Stimulated activated CD4-positive, alpha-beta T cell treated with anti-CD3 and anti-CD28 coated beads, TNF-alpha, amount 100 ng/mL, for 1 hour (primary cell): ENCODE data around the gene ARHGEF16.

Source experiments
- DNase-seq, 3 donors: peaks; one replicate each; pipeline ENCODE4 v3.0.0-alpha.2; 2020; ENCODE audit warnings: low read depth in 3 of 3, low spot score in 1 of 3

The ARHGEF16 gene

DNA sequence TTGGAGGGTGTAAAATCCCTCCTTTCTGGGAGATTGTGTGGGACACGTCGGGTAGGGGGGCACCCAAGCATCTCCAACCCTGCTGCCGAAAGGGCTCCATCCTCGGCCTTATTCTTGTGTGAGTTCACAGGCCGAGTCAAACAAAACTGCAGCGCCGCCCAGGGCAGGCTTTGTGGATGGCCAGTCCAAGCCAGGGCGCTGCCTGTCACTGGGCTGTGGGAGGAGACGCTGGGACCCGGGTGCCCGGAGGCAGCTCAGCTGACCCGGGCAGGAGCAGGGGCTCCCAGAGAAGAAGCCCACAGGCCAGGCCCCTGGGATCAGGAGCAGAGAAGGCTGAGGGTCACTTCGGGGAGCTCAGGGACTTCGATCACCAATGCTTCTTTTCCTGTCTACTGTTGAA is 31.8 kb upstream of the ARHGEF16 start:
- no peak for DNase-seq

DNA sequence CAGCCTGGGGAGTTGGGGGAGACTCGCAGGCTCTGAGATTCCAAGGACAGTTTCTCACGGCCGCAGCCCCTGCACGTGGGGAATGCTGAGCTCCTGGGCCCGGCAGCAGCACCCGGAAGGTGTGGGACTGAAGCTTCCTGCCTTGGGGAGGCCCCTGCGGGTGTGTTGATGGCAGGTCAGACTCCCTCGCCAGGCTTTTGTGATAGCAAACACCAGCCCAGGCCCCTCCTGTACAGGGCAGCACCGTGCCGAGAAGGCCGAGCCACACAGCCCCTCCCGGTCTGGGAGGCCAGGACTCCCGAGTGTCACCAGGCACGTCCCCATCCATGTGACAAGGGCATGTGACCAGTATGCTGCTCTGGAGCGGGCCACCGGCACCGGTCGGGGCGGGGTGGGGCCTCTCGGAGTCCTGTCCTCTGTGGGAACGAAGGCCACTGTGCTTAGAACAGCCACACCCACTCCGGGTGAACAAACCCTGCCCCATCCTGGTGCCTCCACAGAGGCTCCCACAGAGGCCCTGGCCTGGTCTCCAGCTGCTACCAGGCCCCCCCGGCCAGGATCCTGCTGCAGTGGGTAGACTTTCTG is 31.1 kb upstream of the ARHGEF16 start:
- DNase-seq = no peak

DNA sequence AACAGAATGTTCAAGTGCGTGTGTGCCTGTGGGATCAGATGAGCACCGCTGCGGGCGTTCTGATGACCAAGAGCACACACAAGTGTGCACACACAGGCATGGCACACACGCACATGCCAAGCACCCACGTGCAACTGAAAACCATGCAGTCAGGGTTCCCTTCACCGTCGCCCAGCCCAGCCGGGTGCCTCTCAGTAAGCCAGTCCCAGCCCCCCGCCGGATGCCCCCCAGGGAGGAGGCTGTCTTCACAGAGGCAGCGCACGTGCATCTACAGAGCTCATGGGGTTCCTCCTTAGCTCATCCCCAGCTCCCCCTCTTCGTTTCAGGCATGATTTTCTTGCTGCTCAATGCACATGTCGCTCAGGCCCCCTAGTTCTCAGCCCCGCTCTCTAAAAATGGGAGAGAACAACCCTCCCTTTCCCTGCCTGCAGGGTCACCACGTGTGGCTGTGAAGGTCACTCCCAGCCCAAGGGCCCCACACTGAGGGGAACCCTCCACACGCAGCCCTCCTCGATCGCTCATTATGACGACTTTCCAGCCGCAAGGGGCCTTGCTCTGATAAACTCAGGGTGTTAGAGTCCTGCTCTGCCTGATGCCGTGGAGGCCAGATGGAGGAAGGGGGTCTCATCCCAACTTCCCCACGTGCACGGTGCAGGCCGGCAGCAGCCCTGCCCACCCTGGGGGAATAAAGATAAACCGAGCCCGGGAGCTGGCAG is 30.4 kb upstream of the ARHGEF16 start:
- DNase-seq = no peak

DNA sequence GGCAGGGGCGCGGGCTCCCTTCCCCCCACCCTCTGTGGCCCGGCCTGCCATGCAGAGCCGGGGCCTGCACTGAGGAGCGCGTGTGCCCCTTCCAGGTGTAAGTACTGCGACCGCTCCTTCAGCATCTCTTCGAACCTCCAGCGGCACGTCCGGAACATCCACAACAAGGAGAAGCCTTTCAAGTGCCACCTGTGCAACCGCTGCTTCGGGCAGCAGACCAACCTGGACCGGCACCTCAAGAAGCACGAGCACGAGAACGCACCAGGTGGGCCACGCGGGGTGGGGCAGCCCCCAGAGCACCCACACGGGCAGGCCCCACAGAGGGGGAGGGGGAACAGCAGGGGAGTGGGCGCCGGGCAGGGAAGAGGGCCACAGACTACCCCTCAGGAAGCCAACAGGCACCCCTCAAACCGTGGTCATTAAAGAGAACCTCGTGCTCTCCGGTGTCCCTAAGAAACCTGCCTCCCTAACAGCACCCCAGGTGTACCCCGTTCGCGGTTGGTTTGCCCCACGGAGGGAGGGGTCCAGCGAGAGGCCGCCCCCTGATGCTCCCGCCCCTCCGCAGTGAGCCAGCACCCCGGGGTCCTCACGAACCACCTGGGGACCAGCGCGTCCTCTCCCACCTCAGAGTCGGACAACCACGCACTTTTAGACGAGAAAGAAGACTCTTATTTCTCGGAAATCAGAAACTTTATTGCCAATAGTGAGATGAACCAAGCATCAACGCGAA is 28.8 kb upstream of the ARHGEF16 start:
- no peak for DNase-seq

DNA sequence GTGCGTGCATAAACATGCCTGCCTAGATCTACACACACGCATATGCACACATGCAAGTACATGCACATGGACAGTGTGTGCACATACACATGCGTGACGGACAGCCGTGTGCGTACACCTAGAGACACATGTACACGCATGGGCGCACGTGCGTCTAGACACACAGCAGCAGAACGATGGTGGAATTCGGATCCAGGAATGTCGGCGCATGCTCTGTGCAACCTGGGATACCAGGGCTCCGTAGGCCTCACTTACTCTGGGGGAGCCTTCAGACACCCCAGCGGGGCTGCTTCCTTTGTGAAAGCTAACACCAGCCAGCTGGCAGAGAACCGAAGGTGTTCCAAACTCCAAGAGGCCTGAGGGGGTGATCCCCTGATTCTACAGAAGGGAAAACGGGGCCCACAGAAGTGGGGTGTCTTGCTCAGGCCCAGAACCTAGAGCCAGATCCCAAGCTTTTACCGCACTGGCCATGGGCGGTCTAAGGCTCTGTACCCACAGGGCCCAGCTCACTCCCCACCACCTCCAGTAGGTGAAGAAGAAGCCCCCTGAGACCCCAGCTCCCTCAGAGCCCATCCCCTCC is 27.4 kb upstream of the ARHGEF16 start:
- DNase-seq = no peak

DNA sequence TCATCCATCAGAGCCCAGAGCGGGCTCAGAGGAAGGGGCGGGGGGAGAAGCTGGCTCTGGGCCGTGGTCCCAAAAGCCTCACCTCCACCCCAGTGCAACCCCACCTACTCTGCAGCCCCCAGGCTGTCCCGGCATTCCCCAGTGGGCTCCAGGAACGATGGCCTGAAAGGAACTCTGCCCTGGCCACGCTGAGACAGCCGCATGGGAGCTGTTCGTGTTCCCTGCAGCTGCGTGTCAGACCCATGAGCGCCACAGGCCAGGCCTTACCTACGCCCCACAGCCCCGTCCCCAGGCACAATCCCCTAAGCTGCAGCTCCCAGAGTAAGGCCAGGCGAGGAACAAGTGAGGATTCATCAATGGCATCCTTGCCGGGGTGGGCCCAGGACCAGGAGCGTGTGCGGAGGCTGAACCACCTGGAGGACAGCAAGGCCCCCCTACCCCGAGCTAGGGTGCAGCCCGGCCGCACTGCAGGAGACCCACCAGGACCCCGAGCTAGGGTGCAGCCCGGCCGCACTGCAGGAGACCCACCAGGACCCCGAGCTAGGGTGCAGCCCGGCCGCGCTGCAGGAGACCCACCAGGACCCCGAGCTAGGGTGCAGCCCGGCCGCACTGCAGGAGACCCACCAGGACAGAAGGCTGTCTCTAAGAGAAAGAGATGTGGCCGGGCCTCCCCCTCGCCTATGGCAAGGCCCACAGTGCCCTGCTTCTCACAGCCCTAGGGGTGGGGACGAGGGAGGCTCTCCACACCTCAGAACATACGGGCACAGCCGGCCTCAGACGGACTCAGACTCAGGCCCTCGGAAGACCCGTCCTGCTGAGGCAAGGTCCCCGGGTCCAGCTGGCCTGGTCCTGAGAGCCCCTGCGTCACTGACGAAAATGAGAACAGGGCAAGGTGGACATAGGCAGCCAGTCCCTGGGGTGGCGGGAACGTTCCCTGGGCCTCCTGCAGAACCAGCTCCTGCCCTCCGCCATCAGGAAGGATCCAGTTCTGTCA is 26.5 kb upstream of the ARHGEF16 start:
- DNase-seq = no peak

DNA sequence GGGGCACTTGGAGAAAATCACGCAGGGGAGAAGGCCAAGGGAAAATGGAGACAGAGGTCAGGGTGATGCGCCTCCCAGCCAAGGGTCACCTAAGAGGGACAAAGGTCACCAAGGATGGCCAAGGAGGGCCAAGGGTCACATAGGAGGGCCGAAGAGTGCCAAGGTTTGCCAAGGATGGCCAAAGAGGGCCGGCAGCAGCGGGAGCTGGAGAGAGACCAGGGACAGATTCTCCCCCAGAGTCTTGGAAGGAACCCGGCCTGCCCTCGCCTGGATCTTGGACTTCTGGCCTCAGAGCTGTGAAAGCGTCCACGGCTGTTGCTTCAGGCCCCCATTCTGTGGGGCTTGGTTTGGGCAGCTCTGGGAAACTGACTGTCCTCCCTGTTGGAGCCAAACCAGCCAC is 25.6 kb upstream of the ARHGEF16 start:
- DNase-seq = no peak

DNA sequence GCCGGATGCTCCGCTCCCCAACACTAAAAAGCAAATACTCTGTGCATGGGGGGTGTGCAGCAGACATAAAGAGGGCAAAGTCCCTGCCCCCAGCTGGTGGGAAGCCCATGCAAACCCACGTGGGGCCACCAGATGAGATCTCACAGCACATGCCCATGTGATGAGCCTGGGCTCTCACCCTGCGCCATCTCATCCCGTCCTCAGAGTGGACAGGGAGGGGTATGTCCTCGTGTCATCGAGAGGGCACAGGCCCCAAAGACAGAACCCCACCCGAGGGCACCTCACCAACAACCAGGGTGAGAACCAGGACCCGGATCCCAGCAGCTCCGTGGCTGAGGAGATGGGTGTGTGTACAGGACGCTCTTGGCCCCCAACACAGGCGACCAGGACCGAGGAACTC is 25.1 kb upstream of the ARHGEF16 start:
- DNase-seq = no peak

DNA sequence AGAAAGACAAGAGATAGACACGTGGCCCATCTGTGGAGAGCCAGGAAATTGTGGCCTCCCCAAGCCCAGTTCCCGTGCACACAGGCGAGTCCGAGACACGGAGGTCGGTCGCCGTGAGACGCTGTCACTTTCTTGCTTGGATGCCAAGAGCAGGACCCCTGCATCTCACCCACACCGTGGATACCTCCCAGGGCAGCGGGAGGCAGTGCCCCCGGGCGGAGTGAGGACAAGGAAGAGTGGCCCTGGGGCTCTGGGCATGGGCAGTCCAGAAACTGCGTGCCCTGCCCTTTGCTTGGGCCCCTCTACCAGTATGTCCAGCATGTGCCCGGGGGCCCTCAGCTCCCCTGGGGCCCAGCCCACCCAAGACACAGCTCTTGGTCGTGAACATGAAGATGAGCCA is 24.7 kb upstream of the ARHGEF16 start:
- no peak for DNase-seq

DNA sequence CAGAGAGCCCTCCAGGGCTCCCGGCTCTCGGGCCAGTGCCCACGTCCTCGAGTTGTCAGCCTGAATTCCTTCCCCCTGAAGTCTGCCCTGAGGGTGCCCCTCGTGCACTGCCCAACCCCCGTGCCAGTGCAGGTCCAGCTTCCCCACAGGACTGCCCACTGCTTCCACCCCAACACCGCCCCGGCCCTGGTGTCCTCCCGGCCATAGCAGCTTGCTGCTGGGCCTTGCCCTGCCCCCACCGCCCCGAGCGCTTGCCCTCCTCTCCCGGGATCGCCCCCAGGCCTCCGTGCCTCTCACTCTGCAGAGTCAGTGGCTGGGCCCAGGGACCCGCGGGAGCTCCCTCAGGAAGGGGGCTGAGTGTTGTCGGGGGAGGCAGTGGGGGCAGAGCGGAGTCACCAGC is 24.1 kb upstream of the ARHGEF16 start:
- DNase-seq = no peak

DNA sequence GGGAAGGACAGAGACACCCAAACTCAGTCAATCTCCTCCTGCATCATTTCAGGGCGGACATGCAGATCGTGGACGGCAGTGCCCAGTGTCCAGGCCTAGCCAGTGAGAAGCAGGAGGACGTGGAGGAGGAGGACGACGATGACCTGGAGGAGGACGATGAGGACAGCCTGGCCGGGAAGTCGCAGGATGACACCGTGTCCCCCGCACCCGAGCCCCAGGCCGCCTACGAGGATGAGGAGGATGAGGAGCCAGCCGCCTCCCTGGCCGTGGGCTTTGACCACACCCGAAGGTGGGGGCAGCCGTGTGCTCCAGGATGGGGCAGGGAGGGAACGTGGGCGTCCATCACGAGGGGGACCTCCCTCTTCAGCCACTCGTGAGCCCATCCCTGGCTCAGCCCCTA is 23.6 kb upstream of the ARHGEF16 start:
- DNase-seq = no peak

DNA sequence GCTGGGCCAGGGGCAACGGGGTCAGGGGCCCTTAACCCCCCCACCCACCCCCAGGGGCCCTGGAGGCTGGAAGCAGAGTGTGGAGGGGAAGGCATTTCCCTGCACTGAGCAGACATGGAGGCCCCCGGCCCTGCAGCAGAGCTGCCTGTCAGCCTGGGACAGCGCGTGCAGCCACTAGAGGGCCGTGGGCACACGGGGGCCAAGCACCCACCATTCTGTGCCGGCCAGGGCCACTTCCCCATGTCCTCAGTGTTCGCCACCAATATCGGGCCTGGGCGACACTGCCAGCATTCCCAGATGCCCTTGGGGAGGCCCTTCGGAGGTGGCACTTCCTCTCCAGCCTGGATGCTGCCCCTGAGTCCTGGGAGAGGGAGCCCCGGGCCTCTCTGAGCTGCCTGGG is 23.2 kb upstream of the ARHGEF16 start:
- DNase-seq = no peak

DNA sequence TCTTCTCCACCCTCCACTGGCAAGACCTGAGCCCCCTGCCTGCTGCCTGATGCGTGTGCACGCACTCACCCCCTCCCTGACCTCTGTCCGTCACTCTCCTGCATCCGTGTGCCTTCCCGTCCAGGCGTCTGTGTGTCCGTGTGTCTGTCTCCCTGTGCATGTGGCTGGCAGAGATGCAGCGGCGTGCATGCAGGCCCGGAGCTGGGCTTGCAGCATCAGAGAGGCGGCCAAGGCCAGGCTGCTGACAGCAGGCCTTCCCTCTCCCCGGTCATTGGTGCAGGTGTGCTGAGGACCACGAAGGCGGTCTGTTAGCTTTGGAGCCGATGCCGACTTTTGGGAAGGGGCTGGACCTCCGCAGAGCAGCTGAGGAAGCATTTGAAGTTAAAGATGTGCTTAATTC is 22.8 kb upstream of the ARHGEF16 start:
- no peak for DNase-seq

DNA sequence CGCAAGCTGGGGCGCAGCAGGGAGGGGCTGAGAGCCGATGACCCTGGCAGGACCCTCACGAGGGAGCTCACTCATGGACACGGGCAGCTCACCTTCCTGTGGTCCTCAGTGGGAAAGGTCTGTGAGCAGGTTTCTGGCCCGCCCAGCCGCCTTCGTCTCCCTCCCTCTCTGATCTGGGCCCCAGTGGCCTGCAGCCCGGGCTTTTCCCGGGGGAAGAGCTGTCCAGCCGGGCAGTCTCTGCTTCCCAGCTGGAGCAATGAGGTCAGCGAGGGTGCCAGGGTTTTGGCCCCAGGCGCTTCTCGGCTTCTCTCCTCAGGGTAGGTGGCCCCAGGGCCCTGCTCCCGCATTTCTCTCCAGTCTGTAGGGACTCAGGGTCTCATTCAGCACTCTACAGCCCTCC is 22.2 kb upstream of the ARHGEF16 start:
- DNase-seq = no peak

DNA sequence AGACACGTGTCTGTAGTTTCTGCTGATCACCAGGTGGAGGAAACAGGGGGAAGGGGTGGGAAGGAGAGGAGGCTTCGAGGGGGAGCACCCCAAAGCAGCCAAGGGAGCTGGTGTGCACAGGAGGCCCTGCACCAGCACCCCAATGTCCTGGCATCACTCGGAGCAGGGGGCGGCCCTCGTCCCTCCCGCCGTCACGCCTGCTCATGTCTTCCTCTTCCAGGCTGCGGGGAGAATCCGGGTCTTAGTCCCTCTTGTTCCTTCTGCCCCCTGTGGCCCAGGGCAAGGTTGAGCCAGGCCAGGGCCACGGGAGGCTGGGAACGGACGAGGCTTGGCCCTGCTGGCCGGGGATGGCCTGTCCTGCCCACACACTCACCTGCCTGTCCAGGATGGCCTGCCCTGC is 21.4 kb upstream of the ARHGEF16 start:
- DNase-seq = no peak

DNA sequence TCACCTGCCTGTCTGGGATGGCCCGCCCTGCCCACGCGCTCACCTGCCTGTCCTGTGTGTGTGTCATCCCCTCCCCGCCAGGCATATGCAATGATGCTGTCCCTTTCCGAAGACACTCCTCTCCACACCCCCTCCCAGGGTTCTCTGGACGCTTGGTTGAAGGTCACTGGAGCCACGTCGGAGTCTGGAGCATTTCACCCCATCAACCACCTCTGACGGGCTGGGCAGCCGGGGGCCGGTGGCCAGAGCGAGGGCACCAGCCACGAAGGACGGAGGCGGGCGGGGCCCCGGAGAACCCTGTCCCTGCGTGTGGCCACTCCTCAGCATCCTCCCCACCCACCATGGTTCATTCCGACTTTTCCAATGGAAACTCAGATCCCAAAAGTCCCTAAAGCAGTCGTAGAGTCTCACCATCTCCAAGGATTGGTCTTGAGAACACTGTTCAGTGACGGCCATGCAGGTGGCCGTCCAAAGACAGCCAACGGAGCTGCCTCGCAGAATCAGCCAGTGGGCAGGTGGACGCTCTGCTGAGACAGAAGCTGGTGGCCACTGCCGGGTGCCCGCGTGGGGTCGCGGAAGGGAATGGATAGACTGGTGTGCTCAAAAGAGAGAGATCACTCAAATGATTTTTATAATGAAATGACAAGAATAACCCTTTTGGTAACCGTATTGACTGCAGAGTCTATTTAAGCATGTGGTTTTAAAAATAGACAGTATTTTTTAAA is 20.7 kb upstream of the ARHGEF16 start:
- no peak for DNase-seq

DNA sequence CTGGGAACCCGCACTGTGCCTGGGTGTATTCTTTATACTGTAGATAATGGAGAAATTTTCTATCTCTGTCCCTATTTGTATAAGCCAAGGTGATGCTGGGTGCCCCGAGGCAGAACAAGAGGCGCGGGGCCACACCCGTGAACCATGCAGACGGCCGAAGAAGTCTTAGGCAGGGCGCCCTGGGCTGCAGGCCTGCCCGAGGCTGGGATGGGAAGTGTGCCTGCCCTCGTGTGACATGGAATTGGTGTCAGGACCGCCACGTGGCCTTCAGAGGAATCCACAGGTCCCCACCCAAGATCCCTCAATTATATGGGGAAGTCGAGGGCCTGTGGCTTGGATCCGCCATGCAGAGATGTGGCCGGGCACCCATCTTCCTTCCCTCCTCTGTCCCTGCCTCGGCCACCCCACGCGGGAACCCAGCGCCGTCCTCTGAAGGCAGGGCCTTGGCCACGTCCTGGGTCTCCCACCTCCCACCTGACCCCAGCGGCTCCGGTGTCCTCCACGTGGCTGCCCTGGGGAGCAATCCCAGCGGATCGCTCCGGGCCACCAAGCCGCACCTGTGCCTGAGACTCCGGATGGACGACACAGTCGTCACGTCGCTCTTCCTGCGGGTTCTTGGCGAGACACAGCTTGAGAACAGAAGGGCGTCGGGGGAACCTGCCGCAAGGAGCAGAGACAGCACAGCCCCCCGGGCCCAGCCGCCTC is 19.9 kb upstream of the ARHGEF16 start:
- DNase-seq = no peak

DNA sequence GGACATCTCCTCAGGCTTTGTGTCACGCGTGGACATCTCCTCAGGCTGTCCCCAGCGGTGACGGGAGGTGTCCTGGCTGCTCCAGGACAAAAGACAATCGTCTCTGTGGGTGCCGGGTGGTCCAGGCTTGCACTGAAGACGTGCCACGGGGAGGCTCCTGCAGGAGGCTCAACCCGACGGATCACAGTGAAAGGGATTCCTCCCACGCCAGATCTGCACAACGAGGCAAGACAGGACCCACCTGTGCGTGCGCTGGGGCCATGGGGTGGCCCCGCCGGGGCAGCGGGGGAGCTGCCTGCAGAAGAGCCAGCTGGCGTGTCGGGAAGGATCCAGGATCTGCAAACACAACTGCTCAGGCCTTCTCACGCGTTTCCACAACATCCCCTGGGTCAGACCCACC is 18.8 kb upstream of the ARHGEF16 start:
- DNase-seq = no peak

DNA sequence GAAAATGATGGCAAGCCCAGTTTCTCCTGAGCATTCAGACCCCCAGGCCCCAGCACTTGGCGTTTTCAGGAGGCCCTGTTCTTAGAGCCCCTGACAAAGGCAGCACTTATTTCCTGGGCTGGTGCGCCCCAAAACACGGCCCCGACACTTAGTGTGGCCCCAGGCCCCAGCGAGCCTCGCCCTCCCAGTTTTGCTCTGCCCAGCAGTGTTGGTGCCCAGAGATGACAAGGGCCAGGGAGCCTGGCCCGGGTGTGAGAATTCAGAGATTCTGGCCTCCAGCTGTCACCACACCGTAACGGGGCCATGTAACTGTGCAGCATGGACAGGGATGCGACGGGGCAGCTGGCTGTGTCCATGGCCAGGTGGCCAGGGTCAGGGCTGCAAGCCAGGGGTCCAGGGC is 18.0 kb upstream of the ARHGEF16 start:
- DNase-seq = no peak

DNA sequence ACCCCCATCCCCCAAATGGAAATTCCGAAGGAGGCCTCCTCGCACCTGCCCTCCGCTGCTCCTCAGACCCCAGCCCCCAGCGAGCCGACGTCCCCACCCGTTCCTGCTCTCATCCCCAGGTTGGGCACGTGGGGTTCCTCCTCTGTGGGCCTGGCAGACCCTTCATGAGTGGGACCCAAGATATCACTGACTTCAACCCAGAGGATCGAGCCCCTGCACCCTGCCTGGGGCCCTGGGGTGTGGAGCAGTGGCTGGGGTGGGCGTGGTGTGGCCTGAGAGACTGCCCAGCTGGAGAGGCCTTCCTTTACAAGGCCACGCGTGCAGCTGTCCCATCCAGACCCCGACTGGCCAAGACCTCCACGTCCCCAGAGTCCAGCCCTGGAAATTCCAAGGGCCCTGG is 17.6 kb upstream of the ARHGEF16 start:
- no peak for DNase-seq
